Caco-2 (cell line): ENCODE results near the gene LSMEM2. TPM values are rescaled to one million over a fixed set of nuclear protein-coding genes. Genes with fewer than 3 reads are reported as not detected.

Experiments used
- BruUV-seq: library from RNA; stranded (reverse); fragments of 400-500 nt; replicated peaks from 2 replicates; lab custom pipeline; 2021; lab: Mats Ljungman, UMichigan
- CTCF ChIA-PET: fragments of 300-600 bp; sonication (Branson Sonifier 250); formaldehyde crosslinking; loops from one replicate; lab custom pipeline; 2022; ENCODE audit warnings: antibody characterized with exemption; lab: Charles Lee
- POLR2A ChIA-PET: fragments of 300-600 bp; sonication (Branson Sonifier 250); formaldehyde crosslinking; loops from one replicate; lab custom pipeline; 2022; ENCODE audit warnings: antibody characterized with exemption; lab: Charles Lee
- DNase-seq, 2 experiments: peaks; one replicate each; pipeline versions ENCODE4 v3.0.0 to v3.0.0-alpha.2; 2020 to 2022
- H3K27me3 ChIP-seq: replicated peaks from 2 replicates; pipeline ENCODE4 v1.6.0; 2011; ENCODE audit warnings: low read length; ENCODE audit not compliant: control insufficient read depth, insufficient read depth
- H3K36me3 ChIP-seq: 2 replicates; pipeline ENCODE4 v1.5.1; 2011; ENCODE audit warnings: low read length; ENCODE audit not compliant: control insufficient read depth, insufficient read depth
- H3K4me1 ChIP-seq: fragments of 250-450 bp; sonication (Bioruptor Pico); 2 replicates; pipeline ENCODE4 v1.5.1; 2020; ENCODE audit warnings: mild to moderate bottlenecking
- H3K4me3 ChIP-seq: 2 replicates; pipeline ENCODE4 v1.5.1; 2011; ENCODE audit warnings: low read depth, mild to moderate bottlenecking, control low read depth, low read length
- H3K9me3 ChIP-seq: fragments of 250-450 bp; sonication (Bioruptor Pico); 2 replicates; pipeline ENCODE4 v1.5.1; 2020; ENCODE audit warnings: mild to moderate bottlenecking, moderate library complexity
- H3K27ac Mint-ChIP-seq: one replicate; pipeline ENCODE4 v1.8.0; 2022; ENCODE audit warnings: mixed read lengths; ENCODE audit not compliant: unreplicated experiment
- H3K27me3 Mint-ChIP-seq: one replicate; pipeline ENCODE4 v1.8.0; 2022; ENCODE audit warnings: mixed read lengths; ENCODE audit not compliant: insufficient read depth, unreplicated experiment
- H3K36me3 Mint-ChIP-seq: one replicate; pipeline ENCODE4 v1.8.0; 2022; ENCODE audit warnings: mild to moderate bottlenecking, mixed read lengths; ENCODE audit not compliant: insufficient read depth, unreplicated experiment
- H3K4me1 Mint-ChIP-seq: one replicate; pipeline ENCODE4 v1.8.0; 2022; ENCODE audit warnings: low read depth, mixed read lengths; ENCODE audit not compliant: unreplicated experiment
- H3K4me3 Mint-ChIP-seq: one replicate; pipeline ENCODE4 v1.8.0; 2022; ENCODE audit warnings: mild to moderate bottlenecking, moderate library complexity, mixed read lengths; ENCODE audit not compliant: unreplicated experiment
- H3K9me3 Mint-ChIP-seq: one replicate; pipeline ENCODE4 v1.8.0; 2022; ENCODE audit warnings: mixed read lengths; ENCODE audit not compliant: unreplicated experiment
- CTCF ChIP-seq, 2 experiments: fragments of 200-600 bp in 1 of 2; IDR thresholded peaks; 1 replicate in 1 of 2; 2 replicates in 1 of 2; pipeline versions ENCODE4 v1.5.1 to v1.8.0; 2011 to 2022; ENCODE audit warnings: antibody characterized with exemption in 1 of 2, control low read depth in 1 of 2, inconsistent platforms in 1 of 2, low read depth in 1 of 2, low read length in 1 of 2, mild to moderate bottlenecking in 1 of 2, moderate library complexity in 1 of 2; ENCODE audit not compliant: insufficient read depth in 1 of 2, severe bottlenecking in 1 of 2, unreplicated experiment in 1 of 2
- intact Hi-C: fragments of 100-400 bp; cut with micrococcal nuclease; formaldehyde crosslinking; loops from one replicate; pipeline ENCODE4 v1.10.0; 2022; ENCODE audit not compliant: unreplicated experiment
- total RNA-seq: library from RNA; stranded (reverse); gene quantifications from 2 replicates; pipeline ENCODE4 v1.2.3, GENCODE V29; 2022

Gene LSMEM2
- total RNA-seq, 1 experiment from 2014 or later, result not detected

DNA sequence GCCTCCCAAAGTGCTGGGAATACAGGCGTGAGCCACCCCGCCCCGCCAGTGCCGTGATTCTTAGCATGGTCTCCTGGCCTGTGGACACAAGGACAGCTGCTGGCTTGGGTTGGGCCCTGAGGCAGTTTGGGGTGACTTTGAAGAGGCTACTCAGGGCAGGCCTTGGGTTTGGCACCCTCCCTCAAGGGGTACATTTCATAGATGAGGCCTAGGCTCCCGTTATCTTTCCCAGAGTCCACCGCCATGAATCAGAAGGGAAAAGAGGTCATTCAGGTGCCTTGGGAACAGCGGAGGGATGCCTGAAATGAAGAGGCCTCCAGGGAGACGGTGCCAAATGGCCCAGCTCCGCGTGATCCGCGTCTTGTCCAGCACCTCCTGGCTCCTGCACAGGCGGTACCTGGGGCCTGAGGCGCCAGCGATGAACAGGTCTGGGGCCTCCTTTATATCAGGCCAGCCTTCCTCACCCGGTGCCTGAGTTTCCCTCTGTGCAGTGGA lies 33.6 kb upstream of the LSMEM2 start:
- Histone ChIP-seq H3K36me3 (no peaks in the 10 kb centered on the region; the same call in 1 of the 2 replicates), H3K4me3 (no peak overlapping the region), H3K27me3 (no peaks in the 10 kb centered on the region), H3K4me1 (peaks cover 8% of the 10 kb centered on the region), H3K9me3 (no peaks in the 10 kb centered on the region)
- ChIA-PET POLR2A (no interaction called here), CTCF (interaction anchor here (4.1 kb wide), 1 partner anchor 9 kb away, joined by 30 read pairs; the partner anchor contains the start of gene GNAI2)
- no peak for DNase-seq
- TF ChIP-seq CTCF (IDR thresholded peaks at IDR 0.05; ENCODE audit: insufficient read depth in 1 of 2, low read depth in 1 of 2, low read length in 1 of 2, severe bottlenecking in 1 of 2, unreplicated experiment in 1 of 2), result no peak
- H3K27ac Mint-ChIP-seq, result no peak overlapping the region
- no peaks in the 10 kb centered on the region for H3K9me3 Mint-ChIP-seq
- H3K4me1 Mint-ChIP-seq, result no peaks in the 10 kb centered on the region
- H3K36me3 Mint-ChIP-seq, result peaks cover 11% of the 10 kb centered on the region
- H3K27me3 Mint-ChIP-seq, result no peaks in the 10 kb centered on the region
- H3K4me3 Mint-ChIP-seq, result no peak overlapping the region
- intact Hi-C loops, result no loop called here
- BruUV-seq, result no TSS peak

DNA sequence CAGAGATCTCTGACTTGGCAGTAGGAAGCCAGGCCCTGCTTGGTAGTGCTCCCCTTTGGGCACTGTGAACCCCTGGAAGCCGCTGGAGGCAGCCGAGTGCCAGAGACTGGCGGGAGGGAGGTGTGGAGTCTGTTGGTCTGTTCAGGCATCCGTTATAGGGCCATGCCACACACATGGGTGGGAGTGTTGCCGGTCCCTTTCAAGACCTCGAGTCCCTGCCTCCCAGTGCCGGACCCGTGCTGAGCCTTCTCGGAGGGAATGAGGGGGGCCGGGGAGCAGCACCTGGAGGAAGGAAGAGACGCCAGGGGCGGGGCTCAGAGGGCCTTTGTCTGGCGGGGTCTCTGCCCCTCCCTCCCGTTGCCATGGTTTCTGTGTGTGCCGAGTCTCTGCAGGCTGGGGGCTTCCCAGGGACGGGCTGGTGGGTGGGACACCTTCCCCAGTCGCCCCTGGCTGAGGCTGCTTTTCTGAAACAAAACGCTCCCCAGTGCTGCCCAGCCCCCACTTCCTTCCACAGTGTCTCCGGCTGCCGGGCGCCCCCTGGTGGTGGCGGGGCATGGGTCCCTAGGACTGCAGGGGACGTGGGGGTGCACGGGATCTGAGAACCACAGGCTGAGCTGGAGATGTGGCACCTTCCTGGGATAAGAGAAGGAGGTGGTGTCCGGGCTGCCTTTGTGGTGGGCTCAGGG lies 32.9 kb upstream of the LSMEM2 start:
- Mint-ChIP-seq H3K4me3 (no peak overlapping the region), H3K9me3 (no peaks in the 10 kb centered on the region), H3K36me3 (peaks cover 15% of the 10 kb centered on the region), H3K27ac (peak overlapping the region; percentile 55), H3K4me1 (no peaks in the 10 kb centered on the region), H3K27me3 (no peaks in the 10 kb centered on the region)
- H3K27me3 ChIP-seq, result no peaks in the 10 kb centered on the region
- H3K36me3 ChIP-seq, result no peaks in the 10 kb centered on the region; the same call in 1 of the 2 replicates
- no peak overlapping the region for H3K4me3 ChIP-seq
- H3K9me3 ChIP-seq, result no peaks in the 10 kb centered on the region
- intact Hi-C loops, result loop anchor here (1.0 kb wide), 1 partner anchor 19 kb away; no protein-coding TSS in a partner anchor
- peaks cover 8% of the 10 kb centered on the region for H3K4me1 ChIP-seq
- BruUV-seq, result no TSS peak
- POLR2A ChIA-PET, result interaction anchor here (0.6 to 1.1 kb wide), 3 partner anchors 10 to 145 kb away, joined by 3 to 4 read pairs (median 4); no protein-coding TSS in a partner anchor
- peak; percentile 87 to 97 for TF ChIP-seq CTCF (IDR thresholded peaks at IDR 0.05; ENCODE audit: insufficient read depth in 1 of 2, low read depth in 1 of 2, low read length in 1 of 2, severe bottlenecking in 1 of 2, unreplicated experiment in 1 of 2)
- DNase-seq, result peak; percentile 81 to 90
- CTCF ChIA-PET, result interaction anchor here (0.7 to 4.1 kb wide), 13 partner anchors 10 to 109 kb away, joined by 3 to 30 read pairs (median 4); partner anchors contain the start of gene GNAI2

DNA sequence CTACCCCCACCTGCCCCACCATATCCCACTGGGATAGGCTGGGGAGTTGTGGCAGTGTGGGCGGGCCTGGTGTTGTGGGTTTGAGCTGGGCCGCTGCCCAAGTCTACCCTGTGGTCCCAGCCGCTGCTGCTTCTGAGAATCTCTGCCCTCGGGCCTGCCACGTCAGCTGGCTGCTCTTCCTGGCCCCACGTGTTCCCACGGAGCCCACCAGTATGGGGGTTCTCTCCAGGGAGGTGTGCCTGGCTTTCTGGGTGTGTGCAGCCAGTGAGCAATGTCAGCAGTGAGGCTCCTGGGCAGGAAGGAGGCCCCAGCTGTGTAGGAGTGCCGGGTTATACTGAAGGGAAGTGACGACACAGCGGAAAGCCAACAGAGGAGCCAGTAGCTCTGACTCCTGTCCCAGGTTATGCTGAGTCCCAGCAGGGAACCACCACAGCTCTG lies 32.4 kb upstream of the LSMEM2 start:
- Histone ChIP-seq H3K27me3 (no peaks in the 10 kb centered on the region), H3K9me3 (no peaks in the 10 kb centered on the region), H3K4me3 (no peak overlapping the region), H3K36me3 (no peaks in the 10 kb centered on the region), H3K4me1 (peaks cover 8% of the 10 kb centered on the region)
- H3K9me3 Mint-ChIP-seq, result no peaks in the 10 kb centered on the region
- DNase-seq, result no peak
- intact Hi-C loops, result loop anchor here (1.0 kb wide), 1 partner anchor 19 kb away; no protein-coding TSS in a partner anchor
- ChIA-PET POLR2A (interaction anchor here (0.6 to 1.1 kb wide), 3 partner anchors 11 to 146 kb away, joined by 3 to 4 read pairs (median 4); no protein-coding TSS in a partner anchor), CTCF (interaction anchor here (0.7 to 4.1 kb wide), 13 partner anchors 9 to 110 kb away, joined by 3 to 30 read pairs (median 4); partner anchors contain the start of gene GNAI2)
- peaks cover 20% of the 10 kb centered on the region for H3K36me3 Mint-ChIP-seq
- H3K27me3 Mint-ChIP-seq, result no peaks in the 10 kb centered on the region
- H3K4me1 Mint-ChIP-seq, result no peaks in the 10 kb centered on the region
- no peak overlapping the region for H3K4me3 Mint-ChIP-seq
- BruUV-seq, result no TSS peak
- TF ChIP-seq CTCF (IDR thresholded peaks at IDR 0.05; ENCODE audit: insufficient read depth in 1 of 2, low read depth in 1 of 2, low read length in 1 of 2, severe bottlenecking in 1 of 2, unreplicated experiment in 1 of 2), result no peak
- H3K27ac Mint-ChIP-seq, result peak overlapping the region; percentile 55
